ENCODE data around the gene CYP2W1.
"Not testable (repeated sequence)": the region's sequence is repeated elsewhere in the genome, so short reads cannot be mapped to it uniquely, and the experiment has no call there.

Gene CYP2W1

DNA sequence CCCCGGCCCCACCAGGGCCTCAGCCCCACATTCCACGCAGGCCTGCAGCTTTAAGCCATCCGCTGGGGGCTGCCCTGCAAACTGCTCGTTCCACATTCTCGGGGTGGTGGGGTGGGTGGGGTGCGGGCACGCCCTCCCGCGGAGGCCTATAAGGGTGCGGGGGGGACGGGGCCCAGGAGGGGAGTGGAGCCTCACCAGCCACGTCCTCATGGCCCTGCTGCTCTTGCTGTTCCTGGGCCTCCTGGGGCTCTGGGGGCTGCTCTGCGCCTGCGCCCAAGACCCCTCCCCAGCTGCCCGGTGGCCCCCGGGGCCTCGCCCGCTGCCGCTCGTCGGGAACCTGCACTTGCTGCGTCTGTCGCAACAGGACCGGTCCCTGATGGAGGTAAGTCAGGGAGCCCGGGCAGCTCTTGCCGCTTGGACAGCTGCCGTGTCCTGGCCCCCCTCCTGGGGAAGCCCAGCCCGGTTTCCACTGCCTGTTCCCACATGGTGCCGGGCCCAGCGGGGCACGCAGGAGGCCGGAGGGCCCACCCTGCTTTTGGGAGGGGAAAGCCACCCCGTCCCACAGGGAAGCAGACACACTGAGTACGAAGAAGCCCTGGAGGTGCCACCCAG, at the start of gene CYP2W1:
Gene CYP2W1 (plus strand): TSS at position 178 of the 612 bp plus-strand sequence. CDS start 31 bp downstream, at position 209.
- no peak for DNase-seq (ENCODE audit: low read depth)

GRCh38 chr7:934469-935163, 48.4 kb upstream of the CYP2W1 start:
- no peak for DNase-seq (ENCODE audit: low read depth)

- no peak for DNase-seq (ENCODE audit: low read depth)
Observed at GRCh38 chr7:935164-935873, 47.7 kb upstream of the CYP2W1 start.

- DNase-seq (ENCODE audit: low read depth), result no peak
Observed at GRCh38 chr7:935874-936385, 47.1 kb upstream of the CYP2W1 start.

GRCh38 chr7:936386-937054, 46.5 kb upstream of the CYP2W1 start:
- peak; percentile 26 for DNase-seq (ENCODE audit: low read depth)

- no peak for DNase-seq (ENCODE audit: low read depth)
Observed at GRCh38 chr7:937856-938484, 45.0 kb upstream of the CYP2W1 start.

DNA sequence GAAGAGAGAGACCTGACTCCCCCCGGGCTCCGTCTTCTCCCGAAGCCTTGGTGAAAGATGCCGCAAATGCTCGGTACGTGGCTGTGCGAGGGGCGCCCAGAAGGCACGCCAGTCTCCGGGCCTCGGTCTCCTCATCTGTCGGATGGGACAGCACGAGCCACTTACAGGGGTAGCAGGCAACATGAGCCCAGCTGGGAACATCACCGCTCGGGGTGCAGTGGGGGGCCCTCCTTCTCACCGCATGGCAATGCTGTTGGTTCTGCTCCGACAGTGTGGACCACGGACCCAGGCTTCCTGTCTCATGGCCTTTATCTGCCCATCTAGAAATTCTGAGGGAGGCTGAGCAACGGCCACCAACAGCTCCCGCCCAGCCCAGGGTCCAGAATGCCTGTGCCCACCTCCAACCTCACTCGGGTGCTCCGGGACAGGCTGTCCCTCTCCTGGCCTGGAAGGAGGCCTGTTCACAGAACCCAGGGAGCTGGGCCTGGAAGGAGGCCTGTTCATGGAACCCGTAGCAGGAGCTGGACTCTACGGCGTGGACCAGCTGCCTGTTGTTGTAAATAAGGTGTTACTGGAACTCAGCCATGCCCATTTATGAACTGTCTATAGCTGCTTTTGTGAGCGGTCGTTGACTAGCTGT, 44.3 kb upstream of the CYP2W1 start:
- no peak for DNase-seq (ENCODE audit: low read depth)

DNA sequence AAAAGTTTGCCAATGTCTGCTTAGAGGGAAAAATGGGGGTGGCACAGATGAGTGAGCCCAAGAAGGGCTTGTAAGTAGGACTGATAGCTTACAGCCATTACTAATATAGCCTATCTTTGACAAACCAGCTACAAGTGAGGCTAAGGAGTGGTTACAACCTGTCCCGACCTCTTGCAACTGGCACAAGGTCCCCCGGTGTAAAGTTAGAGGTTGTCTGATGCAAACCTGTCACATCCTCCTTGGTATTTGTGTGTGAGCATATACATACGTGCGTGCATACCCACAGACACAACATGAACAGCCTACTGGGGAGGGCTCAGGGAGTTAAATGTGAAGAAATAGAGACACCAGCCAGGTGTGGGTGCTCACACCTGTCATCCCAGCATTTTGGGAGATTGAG, 43.1 kb upstream of the CYP2W1 start:
- DNase-seq (ENCODE audit: low read depth), result no peak

DNA sequence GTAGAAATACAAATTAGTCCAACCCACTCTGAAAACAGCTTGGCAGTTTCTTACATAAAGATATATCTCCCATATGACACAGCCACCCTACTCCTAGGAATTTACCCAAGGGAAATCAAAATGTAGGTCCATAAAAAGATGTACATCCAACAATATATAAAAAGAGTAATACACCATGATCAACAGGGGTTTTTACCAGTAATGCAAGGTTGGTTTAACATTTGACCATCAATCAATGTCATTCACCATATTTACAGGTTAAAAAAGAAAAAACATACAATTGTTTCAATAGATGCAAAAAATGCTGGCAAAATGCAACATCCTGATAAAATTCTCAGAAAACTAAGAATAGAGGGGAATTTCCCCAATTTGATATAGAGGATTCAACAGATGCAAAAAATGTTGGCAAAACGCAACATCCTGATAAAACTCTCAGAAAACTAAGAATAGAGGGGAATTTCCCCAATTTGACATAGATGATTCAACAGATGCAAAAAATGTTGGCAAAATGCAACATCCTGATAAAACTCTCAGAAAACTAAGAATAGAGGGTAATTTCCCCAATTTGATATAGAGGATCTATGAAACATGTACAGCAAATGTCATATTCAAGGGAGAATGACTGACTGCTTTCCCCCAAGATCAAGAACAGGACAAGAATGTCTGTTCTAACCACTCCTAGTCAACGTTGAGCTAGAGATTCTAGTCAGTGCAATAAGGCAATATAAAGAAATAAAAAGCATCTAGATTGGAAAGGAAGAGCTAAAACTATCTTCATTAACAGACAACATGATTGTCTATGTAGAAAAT, 42.2 kb upstream of the CYP2W1 start:
- DNase-seq (ENCODE audit: low read depth), result no peak

- not testable (repeated sequence) for DNase-seq (ENCODE audit: low read depth)
Observed at GRCh38 chr7:943793-944192, 39.2 kb upstream of the CYP2W1 start.

GRCh38 chr7:944744-945143, 38.2 kb upstream of the CYP2W1 start:
- DNase-seq (ENCODE audit: low read depth), result no peak

GRCh38 chr7:945147-945555, 37.8 kb upstream of the CYP2W1 start:
- DNase-seq (ENCODE audit: low read depth), result no peak

DNA sequence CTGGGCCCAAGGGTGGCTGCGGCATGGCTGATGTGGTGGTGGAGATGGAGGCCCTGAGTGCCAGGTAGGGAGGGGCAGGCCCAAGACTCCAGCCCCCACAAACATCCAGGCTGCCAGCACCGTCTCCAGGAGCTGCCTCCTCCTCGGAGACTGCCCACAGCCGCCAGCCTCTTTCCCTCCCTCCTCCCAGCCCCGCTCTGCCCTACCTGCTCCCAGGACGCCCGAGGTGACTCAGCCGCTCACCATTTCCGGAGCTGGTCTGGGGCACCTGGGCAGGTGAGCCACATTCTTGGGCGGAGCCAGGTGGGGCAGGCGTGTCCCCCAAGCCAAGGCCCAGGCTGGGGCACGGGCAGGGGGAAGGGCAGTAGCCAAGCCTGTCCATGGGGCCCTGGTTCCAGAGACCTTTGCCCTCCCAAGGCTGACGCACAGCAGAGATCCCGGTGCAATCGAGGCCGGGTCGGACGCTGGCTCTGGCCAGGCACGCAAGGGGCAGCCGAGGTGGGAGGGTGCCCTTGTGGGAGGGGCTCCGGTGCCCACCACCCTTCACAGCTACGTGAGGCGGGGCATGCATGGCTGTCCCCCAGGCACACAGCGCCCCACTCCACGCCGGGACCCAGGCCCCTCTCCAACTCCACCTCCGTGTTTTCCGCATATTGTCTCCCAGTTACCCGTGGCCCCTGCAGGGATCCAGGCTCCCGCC, 37.3 kb upstream of the CYP2W1 start:
- no peak for DNase-seq (ENCODE audit: low read depth)

DNA sequence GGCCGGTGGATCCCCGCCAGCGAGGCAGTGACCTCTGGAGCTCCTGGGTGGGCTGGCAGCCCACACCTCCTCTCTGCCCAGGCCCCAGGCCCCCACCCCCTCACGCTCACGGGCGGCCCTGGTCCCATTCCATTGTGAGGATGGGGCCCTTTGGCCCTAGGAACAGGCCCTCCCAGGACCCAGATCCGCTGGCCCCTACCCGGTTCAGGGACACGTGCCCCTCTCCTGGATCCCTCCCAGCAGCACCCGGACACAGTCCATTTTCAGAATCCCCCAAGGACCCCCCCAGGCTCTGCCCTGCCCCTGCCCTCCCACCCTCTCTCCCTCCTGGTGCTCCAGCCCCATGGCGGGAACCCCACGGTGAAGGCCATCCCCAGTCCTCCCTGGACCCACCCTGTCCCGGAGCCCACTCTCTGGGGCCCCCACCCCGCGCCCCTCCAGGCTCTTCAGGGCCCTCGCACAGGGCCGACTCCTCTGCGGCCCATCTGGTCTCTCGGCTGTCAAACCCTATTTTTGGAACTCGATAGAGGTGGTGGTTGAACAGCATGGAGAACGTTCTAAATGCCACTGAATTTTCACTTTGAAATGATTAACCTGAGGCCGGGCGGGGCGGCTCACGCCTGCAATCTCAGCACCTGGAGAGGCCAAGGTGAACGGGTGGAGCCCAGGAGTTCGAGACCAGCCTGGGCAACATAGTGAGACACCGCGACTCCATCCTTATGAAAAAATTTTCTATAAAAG, 36.6 kb upstream of the CYP2W1 start:
- no peak for DNase-seq (ENCODE audit: low read depth)

GRCh38 chr7:947391-948210, 35.4 kb upstream of the CYP2W1 start:
- no peak for DNase-seq (ENCODE audit: low read depth)

DNA sequence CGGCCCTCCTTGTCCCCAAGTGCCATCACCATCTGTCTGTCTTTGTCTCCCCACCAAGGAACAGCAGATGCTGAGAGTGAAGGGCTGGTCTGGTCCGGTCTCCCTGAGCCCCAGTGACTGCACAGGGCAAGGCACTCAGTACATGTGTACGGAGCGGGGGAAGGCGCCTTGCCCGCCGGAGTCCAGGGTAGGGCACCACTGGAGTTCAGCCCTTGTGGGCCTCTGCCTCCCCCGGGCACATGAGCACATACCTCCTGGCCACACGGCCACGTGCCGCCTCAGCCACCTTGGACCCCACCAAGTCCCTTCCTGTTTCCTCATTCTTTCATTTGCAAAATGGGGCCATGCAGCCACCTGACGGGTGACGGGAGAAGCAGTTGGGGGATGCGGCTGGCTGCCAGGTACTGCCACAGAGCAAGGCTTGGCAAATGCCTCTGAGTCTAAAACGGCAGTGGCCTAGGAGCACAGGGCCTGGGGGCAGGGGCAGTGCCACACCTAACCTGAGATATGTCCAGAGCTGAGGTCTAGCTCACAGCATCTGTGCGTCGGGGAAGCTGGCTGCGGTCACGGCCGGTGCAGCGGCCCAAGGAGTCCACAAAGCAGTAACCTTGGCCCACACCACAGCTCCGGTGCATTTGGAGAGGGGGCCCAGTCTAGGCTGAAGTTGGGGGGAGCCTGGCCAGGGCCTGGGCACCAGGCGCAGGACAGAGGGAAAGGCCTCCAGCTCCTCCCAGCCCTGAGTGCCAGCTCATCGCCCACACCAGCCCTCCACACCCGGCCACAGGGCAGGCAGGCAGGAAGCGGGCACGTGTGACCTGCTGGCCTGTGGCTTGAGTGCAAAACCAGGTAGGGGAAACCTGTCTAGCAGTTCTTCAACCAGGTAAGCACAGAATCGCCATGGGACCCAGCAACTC, 33.7 kb upstream of the CYP2W1 start:
- DNase-seq (ENCODE audit: low read depth), result no peak

DNA sequence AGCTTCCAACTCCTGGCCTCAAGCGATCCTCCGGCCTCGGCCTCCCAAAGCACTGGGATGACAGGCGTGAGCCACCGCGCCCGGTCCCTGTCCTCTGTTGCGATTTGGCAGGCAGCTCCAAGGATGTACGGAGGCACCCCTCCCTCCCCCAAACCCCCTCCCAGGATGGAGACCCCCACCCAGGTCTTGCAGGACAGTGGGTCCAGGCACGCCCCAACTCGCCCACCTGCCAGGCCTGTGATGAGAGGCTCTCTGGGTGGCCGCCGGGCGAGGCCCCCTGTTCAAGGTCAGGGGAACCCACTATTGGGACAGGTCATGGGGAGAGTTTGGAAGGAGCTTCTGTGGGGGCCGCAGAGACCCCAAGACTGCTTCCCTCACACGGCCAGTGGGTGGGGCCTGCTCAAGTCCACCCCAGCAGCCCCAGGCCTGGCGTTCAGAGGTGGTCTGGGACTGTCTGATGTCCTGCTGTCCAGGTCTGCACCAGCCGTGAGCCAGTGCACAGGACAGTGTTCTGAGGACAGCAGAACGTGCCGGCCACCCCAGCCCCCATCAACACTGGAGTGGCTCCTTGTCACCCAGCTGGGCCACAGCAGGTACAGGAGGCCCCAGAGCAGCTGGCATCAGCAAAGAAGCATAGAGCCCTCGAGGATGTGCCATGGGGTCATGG, 31.0 kb upstream of the CYP2W1 start:
- DNase-seq (ENCODE audit: low read depth), result no peak
